GM19193 (cell line): ENCODE results near the gene PHF13.

Experiments
- POLR2A ChIP-seq: IDR thresholded peaks from 4 replicates; pipeline ENCODE4 v1.6.1; 2011; ENCODE audit not compliant: insufficient read depth, insufficient read length; ENCODE audit errors: extremely low read depth

Gene PHF13

DNA sequence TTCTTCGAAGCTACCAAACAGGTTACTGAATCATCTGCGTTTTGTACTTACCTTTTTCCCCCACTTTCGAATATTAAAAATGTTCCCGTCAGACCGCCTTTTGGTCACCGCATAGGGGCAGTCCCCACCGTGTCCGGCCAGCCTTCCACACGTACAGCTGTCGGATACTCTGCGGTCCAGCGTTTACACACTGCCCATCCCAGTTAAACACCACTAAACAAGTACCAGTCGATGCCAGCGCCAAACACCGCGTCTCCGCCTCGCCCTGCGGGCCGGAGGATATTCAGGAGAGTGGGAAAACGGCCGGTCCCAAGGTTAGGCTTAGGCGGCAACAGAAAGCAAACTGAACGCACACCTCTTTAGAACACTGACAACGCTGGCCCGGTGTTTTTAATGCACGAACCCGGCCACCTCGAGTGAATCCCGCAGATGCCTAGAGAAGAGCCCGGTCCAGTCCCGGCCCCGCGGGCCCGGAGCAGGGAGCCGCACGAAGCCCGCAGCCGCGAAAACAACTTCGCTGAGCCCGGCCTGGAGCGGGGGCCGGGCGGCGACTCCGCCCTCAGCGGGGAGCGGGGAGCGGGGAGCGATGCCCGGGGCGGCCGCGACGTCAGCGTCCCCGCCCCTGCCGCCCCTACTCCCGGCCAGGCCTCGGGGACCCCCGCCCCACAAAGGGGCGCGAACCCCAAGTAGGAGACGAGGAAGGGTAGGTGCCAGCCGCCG lies 730 bp upstream of the PHF13 start:
- TF ChIP-seq POLR2A = no peak

DNA sequence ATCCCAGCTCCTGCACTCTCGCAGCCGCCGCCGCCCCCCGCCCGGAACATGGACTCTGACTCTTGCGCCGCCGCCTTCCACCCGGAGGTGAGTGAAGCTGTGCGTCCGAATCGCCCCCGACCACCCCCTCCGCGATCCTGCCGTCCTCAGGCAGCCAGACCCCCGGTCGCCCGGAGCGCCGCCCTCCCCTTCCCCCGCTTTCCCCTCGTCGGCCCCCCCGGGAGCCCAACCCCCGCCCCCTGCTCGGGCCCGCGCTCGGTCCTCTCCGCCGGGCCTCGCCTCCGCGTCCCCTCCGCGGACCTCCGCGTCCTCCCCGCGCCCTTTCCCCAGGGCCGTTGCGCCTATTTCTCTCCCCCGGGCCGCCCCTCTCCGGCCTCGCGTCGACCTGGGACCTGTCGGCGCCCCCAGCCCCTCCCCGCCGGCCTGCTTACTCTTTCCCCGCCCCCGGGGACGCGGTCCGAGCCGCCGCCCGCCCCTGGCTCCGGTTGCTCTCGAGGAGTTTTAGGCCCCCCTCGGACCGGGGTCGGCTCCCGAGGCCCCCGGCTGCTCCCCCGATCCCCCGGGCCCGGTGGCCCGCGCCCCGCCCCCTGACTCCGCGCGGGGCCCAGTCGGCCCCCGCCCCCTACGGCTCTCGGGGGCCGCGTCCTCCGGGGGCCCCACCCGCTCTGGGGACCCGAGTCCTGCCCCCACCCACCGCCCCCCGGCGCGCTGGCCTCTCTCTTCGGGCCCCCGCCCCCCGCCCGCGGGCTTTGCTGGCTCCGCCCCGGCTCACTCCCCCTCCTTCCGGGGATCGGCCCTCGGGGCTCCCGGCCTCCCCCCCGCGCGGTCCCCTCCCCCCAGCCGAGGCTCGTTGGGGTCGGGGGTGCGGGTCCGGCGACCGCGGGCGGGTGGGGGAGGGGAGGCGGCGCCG lies 743 bp downstream of the PHF13 start:
- no peak for TF ChIP-seq POLR2A

DNA sequence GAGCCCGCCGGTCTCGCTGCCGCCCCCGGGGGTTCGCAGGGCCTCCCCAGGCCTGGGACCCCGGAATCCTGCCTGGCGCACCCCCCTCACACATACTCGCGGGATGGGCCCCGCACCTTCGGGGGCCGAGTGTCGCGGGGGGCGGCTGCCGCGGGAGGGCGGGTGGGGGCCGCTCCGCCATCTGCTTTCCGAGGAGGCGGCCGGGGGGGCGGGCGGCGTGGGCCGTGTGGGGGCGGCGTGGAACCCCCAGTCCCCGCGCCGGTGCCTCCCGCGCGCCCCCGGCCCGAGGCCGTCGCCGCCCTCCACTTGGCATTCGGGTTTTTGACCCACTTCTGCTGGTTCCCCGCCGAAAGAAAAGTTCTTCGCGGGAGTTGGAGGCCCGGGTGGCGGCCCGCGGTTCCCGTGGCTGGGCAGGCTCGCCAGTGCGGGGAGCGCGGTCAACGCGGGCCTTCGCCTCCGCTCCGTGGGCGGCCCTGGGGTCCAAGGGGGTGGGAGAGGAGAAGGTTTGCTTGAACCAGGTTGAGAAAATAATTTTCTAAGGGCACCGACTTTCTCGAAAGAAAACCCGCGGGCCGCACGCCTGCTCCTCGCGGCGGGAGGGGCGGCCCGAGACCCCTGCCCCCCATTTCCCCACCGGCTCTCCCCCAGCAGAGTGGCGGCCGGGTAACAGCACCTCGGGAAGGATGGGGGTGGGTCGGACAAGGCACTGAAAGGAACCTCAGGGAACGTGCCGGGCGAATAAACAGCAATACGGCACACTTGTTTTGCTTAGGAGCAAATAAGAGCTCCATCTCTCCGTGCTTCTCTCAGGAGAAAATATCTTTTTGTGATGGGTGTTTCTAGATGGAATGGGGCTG lies 1.6 kb downstream of the PHF13 start:
- no peak for TF ChIP-seq POLR2A

DNA sequence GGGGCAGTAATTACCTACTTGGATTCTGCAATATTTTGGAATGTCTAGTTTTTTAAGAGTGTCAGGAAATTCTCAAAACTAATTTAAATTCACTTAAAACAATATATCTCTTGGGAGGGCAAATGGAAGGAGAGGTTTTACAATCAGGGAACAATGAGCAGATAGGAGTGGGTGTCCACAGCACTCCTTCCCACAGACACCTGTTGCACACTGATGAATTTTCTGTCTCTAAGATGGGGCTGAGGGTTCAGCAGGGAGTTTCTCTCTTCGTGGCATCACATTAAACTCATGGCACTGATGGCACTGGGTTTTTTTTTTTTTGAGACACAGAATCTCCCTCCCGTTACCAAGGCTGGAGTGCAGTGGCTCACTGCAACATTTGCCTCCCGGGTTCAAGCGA lies 5.5 kb downstream of the PHF13 start:
- TF ChIP-seq POLR2A = no peak

DNA sequence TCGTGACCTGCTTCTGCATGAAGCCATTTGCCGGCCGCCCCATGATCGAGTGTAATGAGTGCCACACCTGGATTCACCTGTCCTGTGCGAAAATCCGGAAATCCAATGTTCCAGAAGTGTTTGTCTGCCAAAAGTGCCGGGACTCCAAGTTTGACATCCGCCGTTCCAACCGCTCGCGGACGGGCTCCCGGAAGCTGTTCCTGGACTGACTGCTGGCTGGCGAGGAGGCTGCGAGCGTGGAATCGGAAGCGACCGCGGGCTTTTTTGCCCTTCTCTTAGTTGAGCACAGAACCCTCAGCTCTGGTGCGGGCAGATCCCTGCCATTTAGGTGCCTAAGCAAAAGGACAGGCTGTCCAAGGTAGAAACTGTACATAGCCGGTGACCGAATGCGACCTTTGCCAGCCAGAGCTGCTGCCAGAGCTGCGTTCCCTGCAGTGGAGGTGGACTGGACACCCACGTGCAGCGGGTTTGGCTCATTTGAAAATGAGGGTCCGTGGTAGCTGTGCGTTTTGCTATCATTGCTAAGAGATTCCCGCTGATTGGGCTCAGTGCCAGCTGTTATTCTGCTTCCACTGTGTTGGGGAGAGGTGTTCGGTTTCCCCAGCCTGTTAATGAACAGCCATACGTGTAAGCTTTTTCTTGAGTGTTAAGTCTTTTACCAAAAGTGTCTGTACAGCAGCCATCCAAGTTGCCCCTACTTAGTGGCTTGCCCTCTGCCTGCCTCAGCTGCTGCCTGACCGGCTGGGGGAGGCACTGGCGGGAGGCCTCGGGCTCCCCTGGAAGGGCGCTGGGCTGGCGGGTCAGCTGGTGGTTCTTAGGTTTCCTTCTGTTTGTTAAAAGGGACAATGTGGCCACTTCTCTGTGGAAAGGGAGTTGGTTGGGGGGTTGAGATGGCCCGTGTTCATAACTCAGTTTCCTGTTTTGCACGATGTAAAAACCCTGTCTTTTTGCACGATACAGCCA lies 8.2 kb downstream of the PHF13 start:
- no peak for TF ChIP-seq POLR2A

DNA sequence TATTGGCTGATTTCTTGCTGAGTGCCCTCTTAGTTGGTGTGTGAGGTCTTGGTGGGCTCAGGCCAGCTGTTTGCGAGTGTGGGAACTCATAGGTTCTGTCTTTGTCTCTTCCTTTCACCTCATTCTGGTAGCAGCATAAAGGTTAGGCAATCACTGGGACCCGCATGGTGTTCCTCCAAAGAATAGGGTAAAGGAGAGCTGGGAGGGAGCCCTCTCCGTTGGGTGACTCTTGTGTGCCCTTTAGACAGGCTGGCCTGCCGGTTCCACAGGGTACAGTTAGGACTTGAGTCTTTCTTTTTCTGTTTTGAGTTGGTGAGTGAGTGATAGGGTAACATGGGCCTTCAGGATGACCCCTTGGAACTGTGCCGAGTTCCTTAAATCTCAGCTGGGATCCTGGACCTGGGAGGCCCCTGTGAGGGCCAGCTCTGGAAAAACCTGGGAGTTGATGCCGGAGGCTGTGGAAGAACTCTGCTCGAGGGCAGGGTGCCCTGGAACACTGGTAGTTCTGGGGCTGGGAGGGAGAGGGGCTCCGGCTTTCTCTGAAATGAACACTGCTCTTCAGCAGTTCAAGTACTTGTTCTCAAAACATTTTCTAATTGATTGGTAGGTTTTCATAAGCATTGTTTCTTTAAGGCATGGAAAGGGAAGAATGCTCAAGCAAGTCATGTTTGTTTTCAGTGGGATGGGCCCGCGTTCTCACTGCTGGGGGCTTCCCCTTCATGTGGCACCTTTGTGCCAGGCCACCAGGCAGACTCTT lies 9.0 kb downstream of the PHF13 start:
- TF ChIP-seq POLR2A = no peak

DNA sequence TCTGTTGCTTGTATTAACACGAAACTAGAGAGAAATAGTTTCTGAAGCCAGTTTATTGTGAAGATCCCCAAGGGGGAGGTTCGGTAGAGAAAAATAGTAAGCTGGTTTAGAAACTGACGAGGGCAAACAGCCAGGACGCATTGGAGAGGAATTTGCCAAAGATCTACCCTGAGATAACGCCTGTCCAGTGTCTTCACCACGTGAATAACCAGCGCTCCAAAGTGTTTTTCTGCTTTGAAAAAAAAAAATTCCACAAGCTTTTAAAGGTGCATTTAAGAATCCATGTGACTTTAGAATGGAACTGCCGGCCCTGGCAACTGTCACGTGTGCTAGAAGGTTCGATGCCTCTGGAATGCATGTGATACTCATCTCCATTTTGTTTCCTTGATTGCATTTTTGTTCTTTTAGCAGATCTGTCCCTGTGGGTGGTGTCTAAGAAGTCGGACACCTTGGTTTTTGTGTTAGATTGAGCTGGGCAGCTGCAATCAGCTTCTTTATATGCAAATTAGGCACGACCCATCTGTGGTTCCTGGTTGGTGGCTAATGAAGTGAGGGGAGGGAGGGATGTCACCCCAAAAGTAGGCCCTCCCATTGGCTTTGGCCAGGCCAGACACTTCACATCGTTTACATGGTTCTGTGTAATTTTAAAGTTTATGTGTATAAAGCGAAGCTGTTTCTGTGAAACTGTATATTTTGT lies 9.9 kb downstream of the PHF13 start:
- no peak for TF ChIP-seq POLR2A

DNA sequence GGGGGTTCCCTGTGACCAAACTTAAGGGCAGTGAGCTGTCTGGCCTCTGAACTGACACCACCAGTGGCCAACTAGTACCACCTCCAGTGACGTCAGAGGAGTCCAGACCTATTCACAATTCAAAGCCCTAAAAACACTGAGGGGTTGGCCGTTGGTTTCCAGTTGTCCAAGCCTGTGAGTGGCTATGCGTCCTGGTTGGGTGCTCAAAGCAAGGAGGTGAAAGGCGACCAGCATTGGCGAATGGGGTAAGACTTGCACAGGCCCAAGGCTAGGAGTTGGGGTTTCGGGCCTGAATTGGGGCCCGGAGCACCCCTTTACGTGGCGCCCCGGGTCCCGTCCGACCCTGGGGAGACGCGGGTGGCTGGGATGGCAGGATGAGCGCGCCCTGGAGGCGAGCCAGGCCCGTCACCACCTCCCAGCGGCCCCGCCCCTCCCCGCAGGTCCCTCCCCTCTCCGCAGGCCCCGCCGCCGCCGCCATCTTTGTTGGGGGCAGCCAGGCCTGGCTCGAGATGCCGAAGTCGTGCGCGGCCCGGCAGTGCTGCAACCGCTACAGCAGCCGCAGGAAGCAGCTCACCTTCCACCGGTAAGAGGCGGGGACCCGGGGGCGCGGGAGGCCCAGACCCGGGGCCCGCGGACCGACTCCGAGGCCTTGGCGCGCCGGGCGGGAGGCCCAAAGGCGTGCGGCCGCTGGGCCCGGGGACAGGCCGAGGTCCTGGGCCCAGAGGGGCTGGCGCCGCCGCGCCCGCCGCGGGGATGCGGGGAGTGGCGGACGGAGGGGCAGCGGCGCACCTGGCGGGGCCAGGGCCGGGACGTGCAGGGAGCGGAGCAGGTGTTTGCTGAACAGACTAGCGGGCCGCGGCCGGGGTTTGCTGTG lies 11.4 kb downstream of the PHF13 start, which contains the start of gene THAP3:
THAP3 (plus strand) TSS at position 159 of the 874 bp plus-strand sequence; CDS start at position 510, 351 bp downstream.
- peak; percentile 34 for TF ChIP-seq POLR2A

DNA sequence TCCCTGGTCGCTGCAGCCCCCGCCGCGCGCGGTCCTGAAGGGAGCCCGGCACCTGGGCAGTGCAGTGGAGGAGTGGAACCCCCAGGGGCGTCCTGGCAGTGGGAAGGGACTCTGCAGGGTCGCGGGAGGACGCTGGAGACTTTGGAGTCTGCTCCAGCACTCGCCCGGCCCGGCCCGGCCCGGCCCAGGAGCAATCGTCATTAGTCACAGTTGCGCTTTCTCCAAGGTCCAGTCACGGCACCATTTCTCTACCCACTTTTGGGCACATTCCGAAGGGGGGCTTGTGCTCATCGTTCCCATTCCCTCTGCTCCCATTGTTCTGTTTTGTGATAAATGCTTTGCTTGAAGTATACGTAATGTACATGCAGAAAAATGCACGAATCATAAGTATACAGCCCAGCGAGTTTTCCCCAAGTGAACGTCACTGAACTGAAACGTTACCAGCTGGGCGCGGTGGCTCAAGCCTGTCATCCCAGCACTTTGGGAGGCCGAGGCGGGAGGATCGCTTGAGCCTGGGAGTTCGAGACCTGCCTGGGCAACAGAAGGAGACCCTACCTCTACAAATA lies 12.1 kb downstream of the PHF13 start:
- no peak for TF ChIP-seq POLR2A

DNA sequence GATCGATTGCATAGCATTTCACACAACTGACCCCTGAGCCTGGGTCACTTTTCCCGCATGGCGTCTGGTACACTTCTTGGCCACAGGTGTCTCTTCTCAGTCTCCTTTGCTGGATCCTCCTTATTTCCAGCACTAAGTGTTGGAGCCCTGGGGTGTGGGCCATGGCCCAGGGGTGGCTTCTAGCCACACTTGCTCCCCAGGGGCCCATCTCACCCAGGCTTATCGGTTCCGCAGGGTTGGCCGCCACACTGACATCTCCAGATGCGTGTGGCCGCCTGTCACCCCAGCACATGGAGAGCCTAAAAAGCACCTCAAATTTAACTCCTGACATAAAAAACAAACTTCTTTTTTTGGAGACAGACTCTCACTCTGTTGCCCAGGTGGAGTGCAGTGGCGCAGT lies 13.5 kb downstream of the PHF13 start:
- no peak for TF ChIP-seq POLR2A

DNA sequence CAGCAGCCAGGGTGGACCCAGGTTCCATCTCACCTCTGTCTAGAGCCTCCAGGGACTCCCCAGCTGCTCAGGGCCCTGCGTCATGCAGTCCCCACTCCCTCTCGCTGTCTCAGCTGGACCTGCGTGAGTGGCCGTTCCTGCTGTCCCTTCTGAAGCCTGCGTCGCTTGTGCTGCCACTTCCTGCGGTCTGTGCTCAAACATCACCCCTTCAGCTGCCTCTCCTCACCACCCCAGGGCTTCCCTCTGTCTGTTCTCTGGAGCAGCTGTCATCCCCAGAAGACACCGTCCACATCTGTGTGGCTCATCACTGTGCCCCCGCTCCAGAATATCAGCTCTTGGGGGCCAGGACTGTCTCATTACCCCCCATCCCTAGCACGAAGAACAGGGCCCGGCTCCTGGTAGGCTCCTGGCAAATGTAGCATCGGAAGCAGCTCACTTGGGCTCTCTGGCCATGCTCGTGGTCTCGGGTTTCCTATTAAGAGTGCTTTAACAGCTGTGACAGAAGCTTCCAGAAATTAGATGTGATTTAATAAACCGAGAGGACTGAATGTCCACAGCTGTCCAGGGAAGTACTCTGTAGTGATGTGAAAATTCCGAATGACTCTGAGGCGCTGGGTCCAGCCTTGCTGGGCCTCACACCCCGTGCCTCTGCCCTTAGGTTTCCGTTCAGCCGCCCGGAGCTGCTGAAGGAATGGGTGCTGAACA lies 14.5 kb downstream of the PHF13 start:
- no peak for TF ChIP-seq POLR2A
